ENCODE results near the gene KCNT2.

KCNT2 gene

DNA sequence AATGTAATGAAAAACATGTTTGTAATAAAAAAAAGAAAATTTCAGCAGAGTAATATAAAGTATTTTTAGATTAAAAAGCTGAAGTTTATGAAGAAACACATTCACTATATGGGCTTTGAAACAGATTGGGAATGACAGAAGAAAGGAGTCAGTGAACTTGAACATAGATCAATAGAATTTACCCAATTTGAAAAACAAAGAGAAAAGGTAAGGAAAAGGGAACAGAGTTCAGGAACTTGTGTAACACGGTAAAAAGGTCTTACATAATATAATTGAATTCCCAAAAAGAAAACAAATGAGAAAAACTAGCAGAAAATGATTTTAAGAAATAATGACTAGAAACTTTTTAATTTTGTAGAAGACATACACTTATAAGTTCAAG lies 206.8 kb downstream of the KCNT2 start:
- DNase-seq (ENCODE audit: low spot score) = no peak

DNA sequence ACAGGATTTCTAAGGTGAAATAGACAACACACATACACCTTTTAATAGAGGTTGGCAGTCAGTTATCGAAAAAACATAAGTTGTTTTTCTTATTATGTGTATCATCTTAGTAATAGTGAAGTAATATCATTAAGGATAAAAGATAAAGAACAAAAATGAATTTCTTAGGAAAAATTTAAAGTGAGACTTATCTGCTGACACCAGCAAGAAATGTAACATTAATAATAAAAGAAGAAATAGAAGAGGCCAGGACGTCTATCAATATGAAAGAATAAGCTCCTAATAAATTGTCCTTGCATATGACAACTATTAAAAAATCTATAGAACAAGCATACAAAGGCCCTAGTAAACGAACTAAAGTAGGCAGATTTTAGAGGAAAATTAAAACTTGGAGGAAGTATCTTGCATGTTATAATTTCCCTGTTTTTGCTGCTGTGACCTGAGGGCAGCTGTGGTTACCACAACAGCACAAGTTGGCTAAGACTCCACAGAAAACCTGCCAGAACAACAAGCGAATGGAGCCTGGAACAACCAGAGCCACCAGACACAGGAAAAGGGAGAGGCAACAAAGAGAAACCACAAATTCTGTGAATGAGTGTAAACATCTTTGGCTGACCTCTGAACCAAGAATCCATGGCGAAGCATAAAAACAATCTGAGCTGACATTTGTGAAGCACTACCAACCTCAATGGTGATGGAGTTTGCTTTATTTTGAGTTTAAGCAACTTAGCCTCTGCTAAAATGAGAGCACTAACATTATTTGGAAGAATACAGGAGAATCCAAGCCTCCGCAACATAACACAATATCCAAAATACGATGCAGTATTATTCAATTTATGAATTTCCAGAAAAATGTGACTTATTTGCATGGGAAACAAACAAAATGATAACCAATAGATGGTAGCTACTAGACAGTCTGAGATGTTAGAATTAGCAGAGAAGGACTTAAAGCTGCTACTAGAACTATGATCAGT lies 207.5 kb downstream of the KCNT2 start:
- no peak for DNase-seq (ENCODE audit: low spot score)

DNA sequence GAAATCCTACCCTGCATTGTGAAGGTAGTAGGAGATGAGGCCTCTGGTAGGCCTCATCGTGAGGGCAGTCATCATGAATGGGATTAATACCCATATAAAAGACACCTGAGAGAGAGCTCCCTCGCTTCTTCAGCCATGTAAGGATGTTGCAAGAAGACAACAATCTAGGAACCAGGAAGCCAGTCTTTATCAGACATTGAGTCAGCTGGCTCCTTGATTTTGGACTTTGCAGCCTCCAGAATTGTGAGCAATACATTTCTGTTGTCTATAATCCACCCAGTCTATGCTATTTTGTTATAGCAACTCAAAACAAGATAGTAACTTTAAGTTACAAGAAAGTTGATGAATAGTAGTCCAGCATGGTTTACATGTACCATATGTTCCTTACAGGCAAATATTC lies 208.5 kb downstream of the KCNT2 start:
- DNase-seq (ENCODE audit: low spot score) = no peak

GRCh38 chr1:196393742-196394141 lies 214.5 kb downstream of the KCNT2 start:
- DNase-seq (ENCODE audit: low spot score) = no peak

- no peak for DNase-seq (ENCODE audit: low spot score)
These were observed 215.0 kb downstream of the KCNT2 start for GRCh38 chr1:196393282-196393681.

GRCh38 chr1:196387766-196388165 lies 220.5 kb downstream of the KCNT2 start:
- no peak for DNase-seq (ENCODE audit: low spot score)

GRCh38 chr1:196385109-196385508 lies 223.1 kb downstream of the KCNT2 start:
- no peak for DNase-seq (ENCODE audit: low spot score)

GRCh38 chr1:196382383-196382782 lies 225.9 kb downstream of the KCNT2 start:
- DNase-seq (ENCODE audit: low spot score) = no peak

GRCh38 chr1:196381544-196381943 lies 226.7 kb downstream of the KCNT2 start:
- peak; percentile 2 for DNase-seq (ENCODE audit: low spot score)

GRCh38 chr1:196380316-196380715 lies 227.9 kb downstream of the KCNT2 start:
- no peak for DNase-seq (ENCODE audit: low spot score)

DNA sequence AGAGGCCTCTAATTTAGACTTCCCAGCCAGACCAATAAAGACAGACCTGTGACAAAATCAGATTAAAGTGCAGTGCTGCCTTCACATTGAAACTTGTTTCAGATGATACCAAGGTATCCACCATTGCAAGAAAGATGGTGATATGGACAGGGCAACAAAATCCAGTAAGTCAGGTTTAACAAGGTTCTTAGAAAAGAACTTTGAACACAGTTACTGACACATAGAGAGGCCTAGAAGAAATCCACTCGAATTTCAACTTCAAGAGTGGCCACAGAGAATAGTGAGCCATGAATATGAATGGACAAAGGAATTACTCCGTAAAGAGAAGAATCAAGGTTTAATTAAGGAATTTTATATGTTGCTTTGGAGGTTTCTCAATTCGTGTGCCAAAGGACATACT lies 230.4 kb downstream of the KCNT2 start:
- DNase-seq (ENCODE audit: low spot score) = no peak

DNA sequence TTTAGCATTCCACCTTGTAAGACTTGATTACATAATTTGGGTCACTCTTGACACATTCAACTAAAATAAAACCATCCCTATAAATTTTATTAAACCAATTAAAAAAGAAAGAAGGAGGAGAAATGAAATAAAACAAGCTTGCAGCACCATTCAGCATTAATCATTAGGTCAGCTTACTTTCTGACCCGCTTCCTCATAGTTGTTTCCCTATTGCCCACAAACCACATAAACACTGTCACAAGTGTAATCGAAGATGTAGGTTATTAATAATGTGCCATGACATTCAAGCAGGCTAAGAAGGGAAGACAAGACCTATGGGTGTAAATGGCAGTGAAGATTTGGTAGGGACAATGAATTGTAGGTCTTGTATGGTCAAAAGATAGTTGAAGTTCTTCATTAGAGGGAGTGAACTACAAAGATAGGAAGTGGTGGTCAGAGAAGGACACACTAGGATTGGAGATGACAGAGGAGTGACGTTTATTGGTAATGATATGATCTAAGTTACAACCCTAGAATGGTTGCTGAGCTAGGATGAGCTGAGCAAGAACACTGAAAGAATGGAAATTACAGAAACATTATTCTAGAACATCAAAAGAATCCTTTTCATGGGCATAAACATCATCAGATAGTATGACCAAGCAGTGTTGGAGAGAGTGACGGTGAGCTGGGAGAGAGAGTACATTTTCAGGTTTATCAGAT lies 231.5 kb downstream of the KCNT2 start:
- no peak for DNase-seq (ENCODE audit: low spot score)

- DNase-seq (ENCODE audit: low spot score) = no peak
These were observed 234.4 kb downstream of the KCNT2 start for GRCh38 chr1:196373798-196374197.

GRCh38 chr1:196372896-196373536 lies 235.2 kb downstream of the KCNT2 start:
- DNase-seq (ENCODE audit: low spot score) = no peak

GRCh38 chr1:196367838-196368237 lies 240.4 kb downstream of the KCNT2 start:
- no peak for DNase-seq (ENCODE audit: low spot score)

DNA sequence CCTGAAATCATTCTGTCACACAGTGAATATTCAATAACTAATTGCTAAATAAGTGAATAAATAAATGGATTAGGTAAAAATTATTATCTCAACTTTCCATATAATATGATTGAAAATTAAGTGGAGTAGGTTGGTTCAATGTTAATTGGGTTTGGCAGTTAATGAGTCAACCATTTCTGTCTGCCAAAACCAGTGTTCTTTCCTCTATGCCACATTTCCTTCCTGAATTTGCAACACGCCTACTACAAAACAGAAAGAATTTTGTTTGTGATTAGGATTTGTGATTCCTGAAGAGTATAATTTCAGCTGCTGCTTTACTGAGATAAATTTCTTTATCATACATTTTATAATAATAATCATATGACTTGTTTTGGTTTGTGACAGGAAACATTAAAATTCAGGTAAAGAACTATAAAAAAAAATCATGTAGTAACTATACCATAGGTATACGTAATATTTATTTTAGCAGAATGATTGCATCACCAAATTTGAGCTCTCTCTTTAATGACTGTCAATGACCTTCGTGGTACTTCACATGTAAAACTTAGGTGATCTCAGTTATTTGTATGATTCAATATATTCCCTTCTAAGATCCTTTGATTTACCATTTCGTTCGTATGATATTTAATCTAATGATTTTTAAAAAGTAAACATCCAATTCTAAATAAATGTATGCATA lies 241.3 kb downstream of the KCNT2 start:
- no peak for DNase-seq (ENCODE audit: low spot score)

DNA sequence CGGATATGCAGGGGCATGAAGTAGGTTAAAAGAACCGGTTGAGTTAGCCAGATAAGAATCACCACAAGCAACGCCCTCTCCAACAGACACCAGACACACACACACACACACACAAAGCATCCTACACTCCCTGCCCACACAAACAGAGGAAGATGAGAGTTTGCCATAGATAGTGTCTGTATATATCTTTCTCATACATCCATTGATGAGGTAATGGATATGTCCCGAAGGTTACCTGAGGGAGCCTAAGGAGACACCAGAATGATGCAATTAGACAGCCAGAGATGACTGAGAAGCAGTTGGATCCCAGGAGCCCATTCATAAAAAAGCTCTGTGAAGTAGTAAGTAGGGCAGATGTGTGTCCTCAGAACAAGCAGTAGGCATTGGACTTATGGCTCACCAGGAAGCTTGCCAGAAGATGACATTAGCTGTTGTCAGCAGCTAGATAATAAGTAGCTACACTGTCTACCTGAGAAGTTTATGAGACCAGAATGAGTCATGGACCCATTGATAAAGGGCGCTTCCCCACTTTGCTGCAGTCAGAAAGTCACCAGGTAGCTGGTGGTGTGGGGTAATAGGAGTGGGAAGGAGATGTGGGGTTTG lies 247.0 kb downstream of the KCNT2 start:
- DNase-seq (ENCODE audit: low spot score) = no peak

- DNase-seq (ENCODE audit: low spot score) = no peak
These were observed 250.3 kb downstream of the KCNT2 start for GRCh38 chr1:196357913-196358312.

GRCh38 chr1:196355206-196355786 lies 252.9 kb downstream of the KCNT2 start:
- no peak for DNase-seq (ENCODE audit: low spot score)

DNA sequence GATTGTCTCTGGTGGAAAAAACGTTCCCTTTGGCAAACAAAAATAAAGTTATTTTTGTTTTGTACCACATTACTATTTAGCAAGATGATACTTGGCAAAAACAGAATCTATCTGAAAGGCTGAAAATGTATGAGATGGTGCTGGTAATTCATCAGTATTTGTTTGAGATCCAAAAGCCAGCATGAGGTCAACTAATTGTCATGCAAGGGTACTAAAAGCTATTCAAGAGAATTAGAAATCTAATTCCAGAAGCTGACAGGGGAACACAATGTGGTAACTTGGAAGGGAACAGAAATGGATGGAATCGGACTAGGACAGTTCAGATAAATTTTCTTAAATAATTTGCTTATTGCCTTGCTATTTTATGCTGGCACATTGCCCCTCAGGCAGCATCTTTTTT lies 263.8 kb downstream of the KCNT2 start:
- no peak for DNase-seq (ENCODE audit: low spot score)

DNA sequence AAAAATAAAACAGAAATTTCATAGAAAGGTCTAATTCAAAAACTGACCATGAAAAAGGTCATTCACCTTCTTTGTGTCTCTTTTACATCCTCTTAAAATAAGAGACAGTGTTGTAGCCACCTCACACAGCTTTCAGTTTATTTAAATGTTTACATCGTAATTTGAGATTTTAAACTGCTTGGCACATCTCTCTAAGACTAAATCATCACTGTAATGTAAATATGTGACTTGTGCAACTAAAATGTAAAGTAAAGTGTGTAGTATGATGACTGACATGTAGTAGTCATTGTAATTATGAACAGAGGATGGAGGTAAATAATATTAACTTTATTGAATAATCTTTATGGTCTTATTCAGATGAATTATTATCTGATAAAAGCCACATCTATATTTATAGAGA lies 283.9 kb downstream of the KCNT2 start:
- DNase-seq (ENCODE audit: low spot score) = no peak
